Astrocyte of the hippocampus (primary cell): Measurements from ENCODE around the gene POU6F2.
"Not testable (repeated sequence)": the region's sequence is repeated elsewhere in the genome, so short reads cannot be mapped to it uniquely, and the experiment has no call there.

Source experiments
- DNase-seq: peaks from one replicate; pipeline ENCODE4 v3.0.0; 2011; ENCODE audit warnings: low read depth, low spot score

The POU6F2 gene

DNA sequence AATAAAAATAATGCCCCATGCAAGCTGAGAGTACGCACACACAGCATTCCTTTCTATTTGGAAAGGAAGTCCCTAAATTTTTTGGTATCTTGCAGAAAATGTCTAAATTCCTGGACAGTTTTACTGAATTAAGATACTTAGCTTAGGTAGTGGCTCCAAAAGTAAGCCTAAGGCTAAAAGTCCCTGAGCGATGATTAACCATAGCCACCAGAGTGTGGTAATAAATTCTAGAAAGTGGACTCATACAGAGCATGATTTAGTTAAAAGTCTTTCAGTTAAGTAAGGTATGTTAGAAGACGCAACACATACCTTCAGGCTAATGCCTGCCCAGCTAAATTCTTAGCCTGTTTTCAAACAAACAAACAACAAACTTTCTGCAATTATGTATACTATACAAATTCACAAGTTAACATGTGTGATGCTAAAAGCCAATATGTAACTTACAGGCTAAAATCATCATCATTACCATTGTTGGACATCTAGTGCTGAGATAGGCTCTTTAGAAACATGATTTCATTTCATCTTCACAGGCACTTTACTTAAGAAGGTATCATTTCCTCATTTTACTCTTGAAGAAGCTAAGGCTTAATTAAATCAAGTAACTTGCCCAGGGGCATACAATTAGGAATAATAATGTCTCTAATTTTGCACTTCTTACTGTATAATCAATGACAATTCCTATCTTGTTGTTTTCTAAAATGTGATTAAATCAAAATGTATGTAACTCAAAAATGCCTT lies 327.1 kb downstream of the POU6F2 start:
- no peak for DNase-seq

DNA sequence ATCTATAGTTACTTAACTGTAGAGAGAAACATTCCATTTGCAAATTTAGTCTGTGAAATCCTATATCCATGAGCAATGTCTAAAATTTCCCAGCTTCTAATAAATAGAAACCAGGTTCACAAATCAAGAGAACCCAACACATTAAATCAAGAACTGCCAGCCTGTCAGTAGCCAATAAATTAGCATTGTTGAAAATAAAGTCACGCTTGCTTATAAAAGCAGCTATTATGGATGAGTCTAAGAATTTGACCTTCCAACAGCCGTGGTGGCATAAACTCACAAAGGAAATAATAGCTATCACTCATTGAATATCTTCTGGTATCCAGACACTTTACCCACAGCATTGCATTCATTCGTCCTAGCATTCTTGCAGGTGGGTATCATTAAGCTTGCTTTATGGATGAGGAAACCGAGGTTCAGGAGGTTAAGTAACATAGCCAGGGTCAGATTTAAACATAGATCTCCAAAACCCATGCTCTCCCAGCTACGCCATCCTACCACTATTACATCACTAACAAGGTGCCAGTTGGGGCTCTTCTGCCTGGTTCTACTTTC lies 328.4 kb downstream of the POU6F2 start:
- DNase-seq, result no peak

DNA sequence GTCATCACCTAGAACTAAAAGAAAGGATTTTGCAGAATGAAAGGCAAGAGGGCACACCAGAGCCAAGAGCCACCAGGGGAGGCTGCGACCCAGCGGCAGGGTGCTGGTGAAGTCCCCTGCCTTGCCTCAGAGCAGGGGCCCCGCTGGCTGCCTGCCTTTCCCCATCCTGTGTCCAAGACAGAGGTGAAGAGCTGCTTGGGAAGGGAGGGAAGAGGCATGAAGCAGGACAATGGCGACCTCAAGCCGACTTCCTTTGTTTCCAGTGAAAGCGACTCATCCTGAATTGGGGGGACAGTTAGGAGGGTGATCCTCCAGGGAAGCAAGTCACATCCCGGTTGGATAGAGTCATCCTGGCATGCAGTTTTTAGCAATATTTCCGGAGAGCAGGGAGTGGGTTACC lies 333.0 kb downstream of the POU6F2 start:
- DNase-seq, result no peak

DNA sequence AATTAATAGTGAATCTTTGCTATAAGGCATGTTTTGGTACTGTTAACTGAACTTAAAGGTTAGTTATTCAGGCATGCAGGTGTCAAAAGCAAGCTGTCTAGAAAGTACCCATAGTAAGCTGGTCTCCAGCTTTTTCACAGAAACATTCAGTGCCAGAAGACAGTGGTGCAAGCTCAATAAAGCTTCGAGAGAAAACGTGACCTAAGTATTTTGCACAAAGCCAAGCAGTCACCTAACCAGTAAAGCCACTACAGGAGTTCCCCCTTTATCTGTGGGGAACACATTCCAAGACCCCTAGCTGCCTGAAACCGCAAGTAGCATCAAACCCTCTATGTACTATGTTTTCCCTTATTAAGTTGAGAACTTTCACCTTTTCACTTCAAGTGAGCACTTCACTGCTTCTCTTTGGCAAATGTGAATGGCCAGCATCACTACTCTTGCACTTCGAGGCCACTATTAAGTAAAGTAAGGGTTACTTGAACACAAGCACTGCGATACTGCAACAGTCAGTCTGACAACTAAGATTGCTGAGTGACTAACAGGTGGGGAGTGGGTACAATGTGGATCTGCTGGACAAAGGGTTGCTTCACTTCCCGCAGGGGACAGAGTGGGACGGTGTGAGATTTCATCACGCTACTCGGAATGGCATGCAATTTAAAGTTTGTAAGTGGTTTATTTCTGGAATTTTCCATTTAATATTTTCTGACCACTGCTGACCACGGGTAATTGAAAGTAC lies 334.7 kb downstream of the POU6F2 start:
- DNase-seq, result no peak

DNA sequence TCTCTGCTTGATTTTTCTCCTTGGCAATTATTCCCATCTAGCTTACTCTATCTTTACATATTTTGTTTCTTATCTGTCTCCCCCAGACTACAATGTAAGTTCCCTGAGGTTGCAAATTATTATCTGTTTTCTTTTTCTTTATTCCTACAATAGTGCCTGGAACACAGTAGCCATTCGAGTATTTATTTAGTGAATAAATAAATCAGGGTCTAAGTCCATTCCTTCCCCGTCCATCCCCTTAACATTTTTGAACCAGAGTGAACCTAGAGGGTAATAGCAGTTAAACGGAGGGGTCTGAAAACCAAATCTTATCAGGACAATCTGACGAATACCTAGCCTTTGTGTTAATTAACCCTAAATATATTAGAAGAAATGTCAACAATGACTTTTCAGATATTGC lies 335.7 kb downstream of the POU6F2 start:
- no peak for DNase-seq

DNA sequence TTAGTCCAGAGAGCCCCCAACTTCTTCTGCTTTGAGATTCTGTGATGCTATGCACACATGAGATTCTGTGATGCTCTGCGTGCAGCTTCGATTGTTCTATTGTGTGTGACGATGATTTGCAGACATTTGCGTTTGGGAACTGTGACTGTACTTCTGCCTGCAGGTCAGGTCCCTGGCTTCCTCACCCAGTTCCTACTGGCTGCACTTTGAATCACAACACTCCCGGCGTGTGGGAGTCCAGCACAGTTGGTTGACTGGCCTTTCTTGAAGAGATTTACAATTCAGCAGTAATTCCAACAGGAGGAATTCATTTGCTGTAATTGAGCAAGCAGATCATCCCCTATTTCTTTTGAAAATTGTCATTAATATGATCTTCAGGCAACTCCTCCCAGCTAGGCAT lies 336.3 kb downstream of the POU6F2 start:
- no peak for DNase-seq

DNA sequence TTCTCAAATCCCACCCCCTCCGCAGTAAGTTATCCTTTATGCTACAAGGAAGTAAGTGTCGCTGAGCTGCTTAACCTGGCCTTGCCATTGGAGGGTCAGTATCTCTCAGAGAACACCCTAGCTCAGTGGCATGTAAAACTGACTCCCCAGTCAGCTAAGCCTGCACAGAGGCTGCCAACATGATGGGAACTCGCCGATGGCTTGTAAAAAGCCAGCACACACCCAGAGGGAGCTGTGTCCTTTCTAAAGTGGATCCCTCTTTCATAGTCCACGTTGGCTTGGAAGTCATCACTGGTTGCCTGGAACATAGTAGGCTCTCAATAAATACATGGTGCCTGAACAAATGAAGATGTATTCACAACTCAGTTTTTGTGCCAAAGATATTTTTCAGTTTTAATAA lies 339.4 kb downstream of the POU6F2 start:
- DNase-seq, result no peak

GRCh38 chr7:39317896-39318295 lies 340.2 kb downstream of the POU6F2 start:
- DNase-seq, result no peak

DNA sequence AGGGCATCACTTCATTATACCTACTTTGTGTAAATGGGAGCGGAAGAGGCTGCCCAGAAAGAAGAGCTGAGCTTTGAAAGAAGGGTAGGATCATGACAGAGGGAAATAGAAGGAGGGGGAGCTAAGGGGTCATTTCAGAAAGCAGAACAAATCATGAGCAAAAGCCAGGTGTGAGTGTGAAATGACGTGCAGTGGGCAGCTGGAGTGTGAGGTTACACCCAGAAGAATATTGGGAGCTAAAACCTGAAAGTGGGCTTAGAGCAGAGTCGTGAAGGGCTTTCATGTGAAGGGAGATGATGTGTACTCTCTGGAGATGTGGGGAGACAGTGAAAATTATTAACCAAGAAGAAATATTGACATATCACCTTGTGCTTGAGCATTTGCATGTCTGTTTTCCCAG lies 343.5 kb downstream of the POU6F2 start:
- no peak for DNase-seq

GRCh38 chr7:39321909-39322498 lies 344.3 kb downstream of the POU6F2 start:
- DNase-seq, result no peak

DNA sequence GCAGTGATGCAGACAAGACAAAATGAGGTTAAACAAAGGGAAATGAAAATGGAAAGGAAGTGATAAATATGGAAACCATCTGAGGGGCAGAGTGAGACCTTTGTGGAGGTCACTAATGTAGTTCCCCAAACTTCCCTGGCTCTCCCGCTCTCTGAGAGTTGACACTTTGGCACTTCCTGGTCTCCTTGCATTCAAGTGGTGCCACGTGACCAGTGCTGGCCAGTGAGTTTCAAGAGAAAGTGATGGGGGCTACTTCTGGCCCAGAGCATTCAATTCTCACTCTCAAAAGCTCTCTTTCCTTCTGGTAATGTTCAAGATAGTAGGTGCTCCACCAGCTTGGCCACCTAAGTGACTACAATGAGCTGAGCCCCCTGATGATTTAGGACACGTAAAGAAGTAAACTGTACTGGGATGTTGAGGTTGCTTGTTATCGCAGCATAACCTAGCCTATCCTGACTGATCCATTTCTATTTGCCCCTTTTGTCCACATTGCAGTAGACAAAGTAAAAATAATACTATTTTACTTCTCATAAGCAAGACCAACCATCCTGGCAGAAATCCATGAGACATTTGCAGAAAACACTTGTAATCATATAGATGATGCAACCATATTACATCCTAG lies 346.5 kb downstream of the POU6F2 start:
- DNase-seq, result no peak

- DNase-seq, result not testable (repeated sequence)
These were observed 353.9 kb downstream of the POU6F2 start for GRCh38 chr7:39331607-39332006.

DNA sequence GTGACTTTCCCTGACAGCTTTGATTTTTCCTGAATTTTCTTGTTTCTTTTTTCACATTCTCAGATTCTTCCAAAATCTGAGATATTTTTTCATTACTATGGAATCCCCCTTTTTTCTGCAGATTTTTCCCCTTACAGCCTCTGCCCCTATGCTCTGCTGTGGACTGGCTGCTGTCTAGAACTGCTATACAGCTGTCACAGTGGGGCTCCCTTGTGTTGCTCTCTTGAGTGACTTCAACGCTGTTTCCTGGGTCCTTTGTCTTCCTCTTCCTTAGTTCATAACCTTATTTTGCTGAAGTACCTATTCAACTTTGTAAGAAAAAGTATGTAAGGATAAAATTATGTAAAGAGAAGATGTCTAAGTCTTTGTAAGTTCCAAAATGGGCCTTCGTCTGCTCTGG lies 354.4 kb downstream of the POU6F2 start:
- no peak for DNase-seq

DNA sequence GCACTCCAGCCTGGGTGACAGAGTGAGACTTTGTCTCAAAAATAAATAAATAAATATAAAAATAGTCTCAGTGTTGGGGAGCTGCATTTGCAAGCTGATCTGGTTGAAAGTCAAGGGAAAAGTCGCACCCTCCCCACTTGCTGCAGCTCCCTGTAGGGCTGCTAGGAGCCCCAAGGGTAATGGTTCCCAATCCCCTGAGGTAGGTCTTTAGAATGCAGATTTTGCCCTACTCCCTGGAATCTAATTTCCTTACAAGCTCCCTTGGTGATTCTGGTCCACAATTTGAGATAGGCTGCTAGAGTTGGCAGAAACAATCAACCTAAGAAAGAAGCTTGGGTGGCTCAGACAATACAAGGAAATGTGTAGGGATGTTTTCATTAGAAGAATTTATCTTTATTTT lies 356.0 kb downstream of the POU6F2 start:
- DNase-seq, result no peak

DNA sequence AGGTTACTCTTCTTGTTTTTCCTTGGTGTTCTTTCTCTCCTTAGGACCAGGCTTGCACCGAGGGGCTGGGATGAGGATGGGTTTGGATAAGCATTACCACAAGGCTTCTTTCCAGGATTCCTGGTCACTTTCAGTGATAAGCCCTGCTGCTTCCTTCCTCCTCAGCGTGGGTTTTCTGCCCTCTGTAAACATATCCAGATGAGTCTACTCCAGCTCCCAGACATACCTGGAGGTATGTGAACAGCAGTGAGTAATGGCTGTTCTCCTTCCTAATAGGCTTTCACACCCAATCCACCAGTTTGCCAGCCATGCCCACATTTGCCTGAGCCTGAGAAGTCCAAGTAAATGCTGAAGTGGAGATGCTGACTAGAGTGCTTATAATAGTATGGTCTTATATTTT lies 358.7 kb downstream of the POU6F2 start:
- DNase-seq, result peak; percentile 62

DNA sequence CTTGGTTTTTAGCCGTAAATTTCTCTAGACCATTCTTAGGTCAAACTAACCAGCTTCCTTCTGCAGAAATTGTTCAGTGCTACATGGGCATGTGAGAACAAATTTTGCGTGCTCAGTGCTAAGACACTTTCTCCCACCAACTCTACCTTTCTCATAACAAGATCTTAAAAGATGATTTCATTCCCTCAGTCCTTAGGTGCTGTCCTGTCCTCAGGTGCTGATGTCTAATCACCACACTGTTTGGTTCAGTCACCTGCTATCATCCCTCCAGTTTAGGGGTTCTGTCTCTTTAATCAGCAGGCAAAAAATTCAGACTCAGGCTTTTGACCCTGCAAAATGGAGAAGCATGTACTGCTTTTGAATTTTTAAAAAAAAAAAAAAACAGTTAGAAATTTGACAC lies 361.0 kb downstream of the POU6F2 start:
- DNase-seq, result no peak

- DNase-seq, result no peak
These were observed 361.9 kb downstream of the POU6F2 start for GRCh38 chr7:39339591-39339990.

GRCh38 chr7:39341083-39341482 lies 363.4 kb downstream of the POU6F2 start:
- DNase-seq, result peak; percentile 44

- DNase-seq, result no peak
These were observed 365.1 kb downstream of the POU6F2 start for GRCh38 chr7:39342763-39343162.

DNA sequence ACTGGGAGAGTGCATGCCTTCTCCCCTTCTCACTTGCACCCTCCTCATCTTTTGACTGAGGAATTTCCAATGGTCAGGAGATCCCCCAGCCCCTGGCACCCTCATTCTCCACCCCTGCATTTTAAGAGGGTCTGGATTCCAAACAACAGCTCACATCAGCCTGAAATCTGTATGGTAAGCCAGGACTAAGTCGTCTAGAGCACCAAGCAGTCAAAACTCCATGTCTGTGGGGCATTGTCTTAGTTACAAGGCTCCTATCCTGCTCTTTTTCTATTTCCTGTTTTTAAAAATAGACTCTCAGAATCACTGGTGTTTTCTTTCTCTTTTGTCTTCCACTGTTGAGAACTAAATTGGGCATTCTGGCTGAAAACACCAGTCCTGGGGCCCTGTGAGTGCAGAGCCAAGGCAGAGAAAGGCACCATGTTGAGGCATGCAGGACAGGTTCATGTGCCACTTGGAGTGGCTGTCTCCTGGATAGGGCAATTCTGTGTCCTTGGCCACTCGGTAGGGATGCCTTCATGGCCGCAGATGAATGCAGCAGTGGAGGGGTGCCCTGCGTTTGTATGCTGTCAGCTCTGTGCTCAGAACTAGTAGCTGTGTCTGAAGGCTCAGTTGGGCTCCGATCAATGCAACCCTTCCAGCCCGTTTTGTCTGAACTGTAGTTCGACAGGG lies 371.9 kb downstream of the POU6F2 start:
- no peak for DNase-seq

GRCh38 chr7:39353615-39354376 lies 376.1 kb downstream of the POU6F2 start:
- DNase-seq, result peak; percentile 94
